ENCODE measurements around the gene ACTR5. TPM values are rescaled to one million over a fixed set of nuclear protein-coding genes. Genes with fewer than 3 reads are reported as not detected.

ACTR5 gene
- total and polyA plus RNA-seq, 2 donors (not counting 3 experiments of a cell fraction or from before 2014, with no cell fraction given): 8.8 to 11.3 TPM

DNA sequence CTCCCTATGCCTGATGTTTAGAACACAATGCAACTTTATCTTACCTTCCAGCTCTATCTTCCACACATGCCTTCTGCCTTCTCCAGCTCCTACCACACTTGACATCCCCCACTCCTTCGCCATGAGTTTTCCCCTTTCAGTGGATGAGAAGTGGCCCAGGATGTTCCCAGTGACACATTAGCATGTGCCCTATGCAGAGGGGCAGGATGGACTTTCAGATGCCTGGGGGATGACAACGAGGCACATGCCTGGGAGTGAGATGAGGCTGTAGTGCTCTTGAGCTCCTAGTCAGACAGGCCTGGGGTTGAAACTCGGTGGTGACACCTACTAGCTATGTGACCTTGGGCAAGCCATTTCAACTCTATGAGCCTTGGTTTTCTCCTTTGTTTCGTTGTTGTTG lies 44.1 kb upstream of the ACTR5 start:
- H3K9me1 ChIP-seq (replicated peaks; ENCODE audit: control insufficient read depth, extremely low read depth, insufficient read depth, low read length): no peaks in the 10 kb centered on the region
- H3K9me3 ChIP-seq (replicated peaks; ENCODE audit: control insufficient read depth, insufficient read depth, low read length): no peaks in the 10 kb centered on the region
- no peak overlapping the region for H3K4me3 ChIP-seq (replicated peaks in 1 of 3; ENCODE audit: insufficient read depth in 1 of 3, low read depth in 1 of 3, low read length in 3 of 3)
- H3K9ac ChIP-seq (replicated peaks; ENCODE audit: extremely low read depth, insufficient read depth, low read length): no peak overlapping the region
- no peak overlapping the region for H3K27ac ChIP-seq (ENCODE audit: insufficient read depth, low read depth, low read length)
- H3K36me3 ChIP-seq (ENCODE audit: control insufficient read depth in 2 of 2, extremely low read depth in 1 of 2, insufficient read depth in 2 of 2, low read length in 2 of 2): no peaks in the 10 kb centered on the region
- H3K27me3 ChIP-seq (ENCODE audit: control insufficient read depth in 2 of 2, insufficient read depth in 2 of 2, low read length in 2 of 2): peaks cover 11 to 13% of the 10 kb centered on the region in 2 experiments
- H3K4me2 ChIP-seq (ENCODE audit: insufficient read depth, low read length): no peak overlapping the region
- TF ChIP-seq MYC (IDR thresholded peaks at IDR 0.05; ENCODE audit: low read depth, low read length): no peak
- TF ChIP-seq EZH2 (IDR thresholded peaks at IDR 0.05; ENCODE audit: borderline replicate concordance, low read depth, low read length, severe bottlenecking): no peak
- TF ChIP-seq POLR2AphosphoS5 (IDR thresholded peaks at IDR 0.05; ENCODE audit: insufficient read depth, low read depth, low read length): no peak
- TF ChIP-seq, protein P1, sequence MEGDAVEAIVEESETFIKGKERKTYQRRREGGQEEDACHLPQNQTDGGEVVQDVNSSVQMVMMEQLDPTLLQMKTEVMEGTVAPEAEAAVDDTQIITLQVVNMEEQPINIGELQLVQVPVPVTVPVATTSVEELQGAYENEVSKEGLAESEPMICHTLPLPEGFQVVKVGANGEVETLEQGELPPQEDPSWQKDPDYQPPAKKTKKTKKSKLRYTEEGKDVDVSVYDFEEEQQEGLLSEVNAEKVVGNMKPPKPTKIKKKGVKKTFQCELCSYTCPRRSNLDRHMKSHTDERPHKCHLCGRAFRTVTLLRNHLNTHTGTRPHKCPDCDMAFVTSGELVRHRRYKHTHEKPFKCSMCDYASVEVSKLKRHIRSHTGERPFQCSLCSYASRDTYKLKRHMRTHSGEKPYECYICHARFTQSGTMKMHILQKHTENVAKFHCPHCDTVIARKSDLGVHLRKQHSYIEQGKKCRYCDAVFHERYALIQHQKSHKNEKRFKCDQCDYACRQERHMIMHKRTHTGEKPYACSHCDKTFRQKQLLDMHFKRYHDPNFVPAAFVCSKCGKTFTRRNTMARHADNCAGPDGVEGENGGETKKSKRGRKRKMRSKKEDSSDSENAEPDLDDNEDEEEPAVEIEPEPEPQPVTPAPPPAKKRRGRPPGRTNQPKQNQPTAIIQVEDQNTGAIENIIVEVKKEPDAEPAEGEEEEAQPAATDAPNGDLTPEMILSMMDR (IDR thresholded peaks at IDR 0.05; ENCODE audit: extremely low read depth in 1 of 2, insufficient read depth in 1 of 2, low read depth in 1 of 2, low read length in 2 of 2): no peak
- TF ChIP-seq GATA2 (IDR thresholded peaks at IDR 0.05; ENCODE audit: insufficient read depth, insufficient read length, low read depth, low read length): no peak
- TF ChIP-seq JUN (IDR thresholded peaks at IDR 0.05; ENCODE audit: borderline replicate concordance, insufficient read depth, insufficient read length, low read depth): no peak
- TF ChIP-seq, protein P2, sequence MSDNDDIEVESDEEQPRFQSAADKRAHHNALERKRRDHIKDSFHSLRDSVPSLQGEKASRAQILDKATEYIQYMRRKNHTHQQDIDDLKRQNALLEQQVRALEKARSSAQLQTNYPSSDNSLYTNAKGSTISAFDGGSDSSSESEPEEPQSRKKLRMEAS (IDR thresholded peaks at IDR 0.05; ENCODE audit: insufficient read depth, insufficient read length): no peak
- ChIA-PET CTCF (interaction anchor here (1.0 kb wide), 1 partner anchor 54 kb away, joined by 3 read pairs; no protein-coding TSS in a partner anchor), POLR2A (no interaction called here)
- intact Hi-C loops (cut with micrococcal nuclease): no loop called here
- no peak for FAIRE-seq
- no TSS peak for BruUV-seq (replicated peaks)
- DNase-seq (ENCODE audit: low read depth, low spot score): no peak
- no peak overlapping the region for H2AFZ ChIP-seq (ENCODE audit: low read depth, low read length)
- dilution Hi-C loops (cut with MboI; ENCODE audit: extremely low pct_ligation_motif_present, low sequenced_read_pairs): no loop called here
- no peaks in the 10 kb centered on the region for H4K20me1 ChIP-seq (replicated peaks; ENCODE audit: control insufficient read depth, extremely low read depth, insufficient read depth, low read length)
- H3K79me2 ChIP-seq (ENCODE audit: control insufficient read depth, insufficient read depth, low read length): no peaks in the 10 kb centered on the region
- H3K4me1 ChIP-seq (ENCODE audit: control insufficient read depth, extremely low read depth, insufficient read depth, low read length): no peaks in the 10 kb centered on the region
